SK-N-SH treated with all-trans-retinoic acid at 6 μM for 48 hours (cell line): ENCODE data around the gene GPC3.

ENCODE experiments used
- ESRRG ChIP-seq: fragments of 250-450 bp; sonication (Bioruptor Pico); IDR thresholded peaks from 2 replicates; pipeline ENCODE4 v1.6.1; 2021; ENCODE audit warnings: mild to moderate bottlenecking
- OSR1 ChIP-seq: fragments of 250-450 bp; sonication (Bioruptor Pico); IDR thresholded peaks from 2 replicates; pipeline ENCODE4 v1.8.0; 2022; ENCODE audit warnings: moderate library complexity, mild to moderate bottlenecking, inconsistent platforms
- PPARA ChIP-seq: fragments of 250-450 bp; sonication (Bioruptor Pico); IDR thresholded peaks from 2 replicates; pipeline ENCODE4 v1.5.0; 2020; ENCODE audit warnings: mild to moderate bottlenecking, borderline replicate concordance
- RARB ChIP-seq: fragments of 250-450 bp; sonication (Bioruptor Pico); IDR thresholded peaks from 2 replicates; pipeline ENCODE4 v1.8.0; 2021; ENCODE audit warnings: mild to moderate bottlenecking, moderate library complexity
- TOX ChIP-seq: fragments of 250-450 bp; sonication (Bioruptor Pico); IDR thresholded peaks from 2 replicates; pipeline ENCODE4 v1.8.0; 2021; ENCODE audit warnings: mild to moderate bottlenecking, moderate library complexity, borderline replicate concordance
- ZFP3 ChIP-seq: fragments of 250-450 bp; sonication (Bioruptor Pico); IDR thresholded peaks from 2 replicates; pipeline ENCODE4 v1.5.0; 2020; ENCODE audit warnings: mild to moderate bottlenecking, moderate library complexity
- ZFP30 ChIP-seq: fragments of 450-650 bp; formaldehyde crosslinking; IDR thresholded peaks from 2 replicates; pipeline ENCODE4 v1.5.0; 2022; ENCODE audit warnings: mild to moderate bottlenecking, moderate library complexity
- ZNF565 ChIP-seq: fragments of 450-650 bp; formaldehyde crosslinking; conservative IDR thresholded peaks from 2 replicates; pipeline ENCODE4 v1.5.0; 2020; ENCODE audit warnings: low read depth, mild to moderate bottlenecking, moderate library complexity
- ZNF8 ChIP-seq: fragments of 450-650 bp; formaldehyde crosslinking; IDR thresholded peaks from 2 replicates; pipeline ENCODE4 v1.5.0; 2020; ENCODE audit warnings: mild to moderate bottlenecking, moderate library complexity
- TF ChIP-seq, protein P1 (sequence below): fragments of 250-450 bp; sonication (Bioruptor Pico); IDR thresholded peaks from 2 replicates; pipeline ENCODE4 v1.5.1; 2020; ENCODE audit warnings: low read depth, mild to moderate bottlenecking, moderate library complexity
- TF ChIP-seq, protein P2 (sequence below): fragments of 250-450 bp; sonication (Bioruptor Pico); IDR thresholded peaks from 2 replicates; pipeline ENCODE4 v1.8.0; 2020; ENCODE audit warnings: mild to moderate bottlenecking, moderate library complexity, borderline replicate concordance
- TF ChIP-seq, protein P3 (sequence below): fragments of 250-450 bp; sonication (Bioruptor Pico); IDR thresholded peaks from 2 replicates; pipeline ENCODE4 v1.5.1; 2021; ENCODE audit warnings: mild to moderate bottlenecking, moderate library complexity

DNA sequence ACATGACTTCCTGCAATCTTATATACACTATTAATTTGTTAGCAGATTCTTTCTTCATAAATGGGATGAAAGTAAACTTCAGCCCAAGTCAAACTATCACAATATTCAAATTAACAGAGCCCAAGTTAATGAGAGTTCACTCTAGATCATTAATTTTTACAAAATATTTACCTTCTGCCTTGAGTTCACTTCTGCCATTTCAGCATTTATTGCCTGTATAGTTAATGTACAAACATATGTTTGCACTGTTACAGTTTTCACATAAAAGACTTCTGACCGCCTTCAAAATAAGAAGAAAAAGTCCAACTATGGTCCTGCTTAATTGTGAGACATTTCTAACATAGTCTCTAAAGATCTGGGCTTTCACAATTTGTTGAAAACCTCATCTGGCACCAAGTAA lies 46.9 kb downstream of the GPC3 start:
- TF ChIP-seq ESRRG (CRISPR knock-in tag) (no peak), ZFP3 (CRISPR knock-in tag) (no peak), ZFP30 (CRISPR knock-in tag) (no peak), TOX (no peak), ZNF8 (CRISPR knock-in tag) (no peak), ZNF565 (CRISPR knock-in tag) (no peak), RARB (CRISPR knock-in tag) (no peak), OSR1 (CRISPR knock-in tag) (no peak), PPARA (CRISPR knock-in tag) (no peak)
- TF ChIP-seq, protein P1, sequence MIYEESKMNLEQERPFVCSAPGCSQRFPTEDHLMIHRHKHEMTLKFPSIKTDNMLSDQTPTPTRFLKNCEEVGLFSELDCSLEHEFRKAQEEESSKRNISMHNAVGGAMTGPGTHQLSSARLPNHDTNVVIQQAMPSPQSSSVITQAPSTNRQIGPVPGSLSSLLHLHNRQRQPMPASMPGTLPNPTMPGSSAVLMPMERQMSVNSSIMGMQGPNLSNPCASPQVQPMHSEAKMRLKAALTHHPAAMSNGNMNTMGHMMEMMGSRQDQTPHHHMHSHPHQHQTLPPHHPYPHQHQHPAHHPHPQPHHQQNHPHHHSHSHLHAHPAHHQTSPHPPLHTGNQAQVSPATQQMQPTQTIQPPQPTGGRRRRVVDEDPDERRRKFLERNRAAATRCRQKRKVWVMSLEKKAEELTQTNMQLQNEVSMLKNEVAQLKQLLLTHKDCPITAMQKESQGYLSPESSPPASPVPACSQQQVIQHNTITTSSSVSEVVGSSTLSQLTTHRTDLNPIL (CRISPR knock-in tag) = no peak
- TF ChIP-seq, protein P2, sequence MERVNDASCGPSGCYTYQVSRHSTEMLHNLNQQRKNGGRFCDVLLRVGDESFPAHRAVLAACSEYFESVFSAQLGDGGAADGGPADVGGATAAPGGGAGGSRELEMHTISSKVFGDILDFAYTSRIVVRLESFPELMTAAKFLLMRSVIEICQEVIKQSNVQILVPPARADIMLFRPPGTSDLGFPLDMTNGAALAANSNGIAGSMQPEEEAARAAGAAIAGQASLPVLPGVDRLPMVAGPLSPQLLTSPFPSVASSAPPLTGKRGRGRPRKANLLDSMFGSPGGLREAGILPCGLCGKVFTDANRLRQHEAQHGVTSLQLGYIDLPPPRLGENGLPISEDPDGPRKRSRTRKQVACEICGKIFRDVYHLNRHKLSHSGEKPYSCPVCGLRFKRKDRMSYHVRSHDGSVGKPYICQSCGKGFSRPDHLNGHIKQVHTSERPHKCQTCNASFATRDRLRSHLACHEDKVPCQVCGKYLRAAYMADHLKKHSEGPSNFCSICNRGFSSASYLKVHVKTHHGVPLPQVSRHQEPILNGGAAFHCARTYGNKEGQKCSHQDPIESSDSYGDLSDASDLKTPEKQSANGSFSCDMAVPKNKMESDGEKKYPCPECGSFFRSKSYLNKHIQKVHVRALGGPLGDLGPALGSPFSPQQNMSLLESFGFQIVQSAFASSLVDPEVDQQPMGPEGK (CRISPR knock-in tag) = no peak
- TF ChIP-seq, protein P3, sequence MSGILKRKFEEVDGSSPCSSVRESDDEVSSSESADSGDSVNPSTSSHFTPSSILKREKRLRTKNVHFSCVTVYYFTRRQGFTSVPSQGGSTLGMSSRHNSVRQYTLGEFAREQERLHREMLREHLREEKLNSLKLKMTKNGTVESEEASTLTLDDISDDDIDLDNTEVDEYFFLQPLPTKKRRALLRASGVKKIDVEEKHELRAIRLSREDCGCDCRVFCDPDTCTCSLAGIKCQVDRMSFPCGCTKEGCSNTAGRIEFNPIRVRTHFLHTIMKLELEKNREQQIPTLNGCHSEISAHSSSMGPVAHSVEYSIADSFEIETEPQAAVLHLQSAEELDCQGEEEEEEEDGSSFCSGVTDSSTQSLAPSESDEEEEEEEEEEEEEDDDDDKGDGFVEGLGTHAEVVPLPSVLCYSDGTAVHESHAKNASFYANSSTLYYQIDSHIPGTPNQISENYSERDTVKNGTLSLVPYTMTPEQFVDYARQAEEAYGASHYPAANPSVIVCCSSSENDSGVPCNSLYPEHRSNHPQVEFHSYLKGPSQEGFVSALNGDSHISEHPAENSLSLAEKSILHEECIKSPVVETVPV (CRISPR knock-in tag) = no peak
